K562 (cell line): ENCODE measurements around the gene CGN. TPM values are rescaled to one million over a fixed set of nuclear protein-coding genes. Genes with fewer than 3 reads are reported as not detected.

ENCODE experiments used
- ATAC-seq: fragments of 200-7000 bp; cut with Tn5 transposase; 3 replicates; pipeline ENCODE4 v1.9.1; 2020; ENCODE audit warnings: moderate library complexity
- BruUV-seq: library from RNA; stranded (reverse); fragments of 400-500 nt; replicated peaks from 2 replicates; lab custom pipeline; 2021; lab: Mats Ljungman, UMichigan
- CTCF ChIA-PET: fragments of 300-600 bp; formaldehyde crosslinking; extraction: SDS; loops from one replicate; lab custom pipeline; 2021; ENCODE audit warnings: low intra/inter-chr PET ratio; lab: Yijun Ruan, JAX
- POLR2A ChIA-PET: fragments of 300-600, 350-650 bp; sonication (Branson Sonifier 250); formaldehyde crosslinking; extraction: SDS; loops from one replicate; lab custom pipeline; 2021; ENCODE audit warnings: antibody characterized with exemption, inconsistent platforms; lab: Yijun Ruan, JAX
- DNase-seq, 4 experiments: peaks; one replicate each; pipeline versions ENCODE4 v3.0.0 to v3.0.0-alpha.2; 2011 to 2018; ENCODE audit warnings: low spot score in 3 of 4, mixed read lengths in 3 of 4; ENCODE audit errors: extremely low read depth in 1 of 4
- FAIRE-seq: peaks from 2 replicates; lab custom pipeline; 2011; peaks lifted over from hg19 to GRCh38; lab: Jason Lieb, UNC
- H2AFZ ChIP-seq: 2 replicates; pipeline ENCODE4 v1.6.0; 2011; ENCODE audit warnings: low read depth, low read length, control low read depth, inconsistent platforms
- H3K27ac ChIP-seq: fragments of 200-600 bp; 3 replicates; pipeline ENCODE4 v1.8.0; 2011; ENCODE audit warnings: low read depth, mild to moderate bottlenecking, control low read depth, inconsistent platforms, low read length, moderate library complexity, mixed read lengths; ENCODE audit errors: extremely low read depth
- H3K27me3 ChIP-seq, 2 experiments: fragments of 300-600 bp in 1 of 2; 2 replicates in 1 of 2; 3 replicates in 1 of 2; pipeline versions ENCODE4 v1.6.0 to v1.8.0; 2011; ENCODE audit warnings: inconsistent platforms in 2 of 2, low read length in 2 of 2, mild to moderate bottlenecking in 1 of 2, mixed read lengths in 1 of 2, moderate library complexity in 1 of 2; ENCODE audit not compliant: control insufficient read depth in 2 of 2, insufficient read depth in 2 of 2
- H3K36me3 ChIP-seq: fragments of 300-600 bp; 3 replicates; pipeline ENCODE4 v1.8.0; 2011; ENCODE audit warnings: mild to moderate bottlenecking, low read length, inconsistent platforms; ENCODE audit not compliant: control insufficient read depth, insufficient read depth
- H3K4me1 ChIP-seq, 2 experiments: fragments of 200-600 bp in 1 of 2; replicated peaks in 1 of 2; 2 replicates in 1 of 2; 3 replicates in 1 of 2; pipeline versions ENCODE4 v1.5.1 to v1.8.0; 2011; ENCODE audit warnings: inconsistent platforms in 2 of 2, low read length in 2 of 2, mild to moderate bottlenecking in 1 of 2, mixed read lengths in 1 of 2, moderate library complexity in 1 of 2; ENCODE audit not compliant: control insufficient read depth in 2 of 2, insufficient read depth in 2 of 2
- H3K4me2 ChIP-seq: 2 replicates; pipeline ENCODE4 v1.6.1; 2011; ENCODE audit warnings: low read length, control low read depth, inconsistent platforms, mixed read lengths; ENCODE audit not compliant: insufficient read depth
- H3K4me3 ChIP-seq: fragments of 200-600 bp; sonication (generic), shearing (Covaris generic); 2 replicates; pipeline ENCODE4 v1.5.1; 2016; ENCODE audit warnings: control low read depth, inconsistent platforms
- H3K79me2 ChIP-seq: fragments of 200-600 bp; 3 replicates; pipeline ENCODE4 v1.8.0; 2011; ENCODE audit warnings: low read length, inconsistent platforms; ENCODE audit not compliant: control insufficient read depth, insufficient read depth
- H3K9ac ChIP-seq, 2 experiments: 2 replicates each; pipeline versions ENCODE4 v1.6.0 to v1.6.1; 2011; ENCODE audit warnings: low read depth in 2 of 2, low read length in 2 of 2, control low read depth in 1 of 2, inconsistent platforms in 1 of 2, mild to moderate bottlenecking in 1 of 2, mixed read lengths in 1 of 2; ENCODE audit not compliant: insufficient read depth in 1 of 2
- H3K9me1 ChIP-seq: one replicate; pipeline ENCODE4 v1.6.0; 2011; ENCODE audit warnings: inconsistent platforms, mild to moderate bottlenecking, low read length, moderate library complexity; ENCODE audit not compliant: control insufficient read depth, insufficient read depth
- H3K9me3 ChIP-seq: replicated peaks from 2 replicates; pipeline ENCODE4 v1.5.1; 2011; ENCODE audit warnings: low read depth, low read length, inconsistent platforms; ENCODE audit not compliant: control insufficient read depth, insufficient read depth
- H4K20me1 ChIP-seq: replicated peaks from 2 replicates; pipeline ENCODE4 v1.6.1; 2011; ENCODE audit warnings: low read length, inconsistent platforms, mixed read lengths; ENCODE audit not compliant: control insufficient read depth, insufficient read depth
- BMI1 ChIP-seq: fragments of 150-350 bp; IDR thresholded peaks from 2 replicates; pipeline ENCODE4 v1.6.1; 2014; ENCODE audit warnings: low read length
- C11orf30 ChIP-seq: fragments of 450-650 bp; IDR thresholded peaks from 2 replicates; pipeline ENCODE4 v1.6.1; 2016; ENCODE audit warnings: low read depth, mild to moderate bottlenecking
- CHD1 ChIP-seq: fragments of 200-600 bp; sonication (generic); IDR thresholded peaks from one replicate; pipeline ENCODE4 v1.6.1; 2012; ENCODE audit warnings: mild to moderate bottlenecking, moderate library complexity, low read length, inconsistent platforms
- JUND ChIP-seq, 2 experiments: IDR thresholded peaks; 2 replicates in 1 of 2; 3 replicates in 1 of 2; pipeline ENCODE4 v1.6.1; 2011; ENCODE audit warnings: borderline replicate concordance in 2 of 2, low read depth in 2 of 2, low read length in 2 of 2, improper control_type of control experiment in 1 of 2, missing biosample characterization in 1 of 2, missing genetic modification characterization in 1 of 2, missing genetic modification reagents in 1 of 2
- MAFF ChIP-seq: IDR thresholded peaks from 2 replicates; pipeline ENCODE4 v1.6.1; 2012; ENCODE audit warnings: low read length, improper control_type of control experiment
- NR2F6 ChIP-seq: fragments of 450-650 bp; formaldehyde crosslinking; IDR thresholded peaks from 2 replicates; pipeline ENCODE4 v1.4.0; 2020; ENCODE audit warnings: mild to moderate bottlenecking
- SMARCA5 ChIP-seq: fragments of 450-650 bp; IDR thresholded peaks from 2 replicates; pipeline ENCODE4 v1.6.1; 2016
- ZNF384 ChIP-seq: IDR thresholded peaks from 2 replicates; pipeline ENCODE4 v1.6.1; 2012; ENCODE audit warnings: low read depth, low read length, improper control_type of control experiment
- WGBS: fragments of 100-300 bp; shearing (Covaris generic); methylation state at CpG from one replicate; pipeline ENCODE4 v1.1.6; 2016; ENCODE audit warnings: low coverage, mixed read lengths; ENCODE audit not compliant: insufficient coverage; ENCODE audit errors: missing lambda C conversion rate; 5-methylcytosine and 5-hydroxymethylcytosine counted together
- in situ Hi-C: fragments of 300-500 bp; cut with MboI; formaldehyde crosslinking; loops from 4 replicates; pipeline ENCODE4 v1.15.0; 2018; ENCODE audit warnings: inconsistent platforms, mixed read lengths
- intact Hi-C: fragments of 100-400 bp; cut with micrococcal nuclease; formaldehyde crosslinking; loops from 2 replicates; pipeline ENCODE4 v1.14.2; 2022
- polyA plus RNA-seq, 8 experiments: library from polyadenylated mRNA; depleted of rRNA in 4 of 8; stranded (reverse) in 5 of 8; unstranded in 3 of 8; fragments of >200 nt; fragmentation: Nextera tagmentation in 2 of 8; fragmentation: Illumina TruSeq in 1 of 8; extraction: Ambion mirVana in 2 of 8; extraction: Trizol in 1 of 8; gene quantifications; 2 replicates each; pipeline versions ENCODE4 v1.2.1 to v1.2.3, GENCODE V29; 2011 to 2014; ENCODE audit warnings: inconsistent platforms in 1 of 8, missing spikeins in 1 of 8
- total RNA-seq, 7 experiments: library from RNA; depleted of rRNA in 6 of 7; stranded (reverse); fragments of >200 nt in 6 of 7; fragmentation: Illumina TruSeq in 2 of 7; extraction: Trizol in 2 of 7; gene quantifications; 2 replicates each; pipeline versions ENCODE4 v1.2.1 to v1.2.3, GENCODE V29; 2011 to 2021; ENCODE audit warnings: low replicate concordance in 1 of 7
- TF ChIP-seq, protein P1 (sequence below): sonication (generic); formaldehyde crosslinking; IDR thresholded peaks from 2 replicates; pipeline ENCODE4 v1.8.0; 2023; ENCODE audit warnings: mild to moderate bottlenecking, missing genetic modification reagents
- TF ChIP-seq, protein P2 (sequence below), 2 experiments: fragments of 450-650 bp; IDR thresholded peaks; 2 replicates each; pipeline ENCODE4 v1.6.1; 2016; ENCODE audit warnings: mild to moderate bottlenecking in 2 of 2, borderline replicate concordance in 1 of 2, low read depth in 1 of 2, moderate library complexity in 1 of 2

CGN gene
- total and polyA plus RNA-seq, 9 of the 15 experiments (the other 6 are each of a cell fraction or from before 2014, with no cell fraction given), result 0.03 to 1.4 (median 0.14) TPM; not detected in 2

DNA sequence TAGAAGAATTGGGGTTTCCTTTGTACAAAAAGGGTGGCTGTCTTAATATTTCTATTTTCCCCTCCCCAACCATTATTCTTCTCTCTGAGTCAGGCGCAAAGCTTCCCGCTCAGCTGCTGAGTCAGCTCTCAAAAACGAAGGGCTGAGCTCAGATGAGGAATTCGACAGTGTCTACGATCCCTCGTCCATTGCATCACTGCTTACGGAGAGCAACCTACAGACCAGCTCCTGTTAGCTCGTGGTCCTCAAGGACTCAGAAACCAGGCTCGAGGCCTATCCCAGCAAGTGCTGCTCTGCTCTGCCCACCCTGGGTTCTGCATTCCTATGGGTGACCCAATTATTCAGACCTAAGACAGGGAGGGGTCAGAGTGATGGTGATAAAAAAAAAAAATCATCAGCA, 25.9 kb downstream of the CGN start:
- intact Hi-C loops, result no loop called here
- Histone ChIP-seq H3K27ac (no peak overlapping the region), H4K20me1 (no peaks in the 10 kb centered on the region; the same call in none of the 2 replicates), H2AFZ (no peak overlapping the region), H3K4me2 (no peak overlapping the region; the same call in 1 of the 2 replicates), H3K9ac (no peak overlapping the region), H3K36me3 (no peaks in the 10 kb centered on the region), H3K9me1 (no peaks in the 10 kb centered on the region), H3K4me3 (no peak overlapping the region), H3K27me3 (peaks cover 6 to 9% of the 10 kb centered on the region in 2 experiments; a peak in 4 of 5 replicates), H3K79me2 (no peaks in the 10 kb centered on the region), H3K9me3 (no peaks in the 10 kb centered on the region), H3K4me1 (peaks cover 5 to 17% of the 10 kb centered on the region in 2 experiments; a peak in 4 of 5 replicates)
- ChIA-PET CTCF (no interaction called here), POLR2A (interaction anchor here (0.6 to 1.7 kb wide), 5 partner anchors 10 to 493 kb away, joined by 3 to 5 read pairs (median 3); no protein-coding TSS in a partner anchor)
- FAIRE-seq, result peak; percentile 52
- DNase-seq, result peak in 1 of 4 experiments; percentile 37
- 7% methylated on average over 9 of the region's 9 CpGs for WGBS
- in situ Hi-C loops, result loop anchor here (5.0 kb wide), 1 partner anchor 200 kb away; no protein-coding TSS in a partner anchor
- BruUV-seq, result no TSS peak
- ATAC-seq, result no peak
- peak; percentile 55; the same call in 1 of the 2 replicates for TF ChIP-seq JUND (IDR thresholded peaks at IDR 0.05; ENCODE audit: borderline replicate concordance, low read depth, low read length)
- TF ChIP-seq JUND (tag; IDR thresholded peaks at IDR 0.05; ENCODE audit: borderline replicate concordance, low read depth, low read length), result no peak
- TF ChIP-seq NR2F6 (CRISPR knock-in tag), result no peak
- no peak for TF ChIP-seq CHD1
- peak; percentile 28; the same call in 1 of the 2 replicates for TF ChIP-seq ZNF384
- no peak for TF ChIP-seq SMARCA5
- TF ChIP-seq, protein P1, sequence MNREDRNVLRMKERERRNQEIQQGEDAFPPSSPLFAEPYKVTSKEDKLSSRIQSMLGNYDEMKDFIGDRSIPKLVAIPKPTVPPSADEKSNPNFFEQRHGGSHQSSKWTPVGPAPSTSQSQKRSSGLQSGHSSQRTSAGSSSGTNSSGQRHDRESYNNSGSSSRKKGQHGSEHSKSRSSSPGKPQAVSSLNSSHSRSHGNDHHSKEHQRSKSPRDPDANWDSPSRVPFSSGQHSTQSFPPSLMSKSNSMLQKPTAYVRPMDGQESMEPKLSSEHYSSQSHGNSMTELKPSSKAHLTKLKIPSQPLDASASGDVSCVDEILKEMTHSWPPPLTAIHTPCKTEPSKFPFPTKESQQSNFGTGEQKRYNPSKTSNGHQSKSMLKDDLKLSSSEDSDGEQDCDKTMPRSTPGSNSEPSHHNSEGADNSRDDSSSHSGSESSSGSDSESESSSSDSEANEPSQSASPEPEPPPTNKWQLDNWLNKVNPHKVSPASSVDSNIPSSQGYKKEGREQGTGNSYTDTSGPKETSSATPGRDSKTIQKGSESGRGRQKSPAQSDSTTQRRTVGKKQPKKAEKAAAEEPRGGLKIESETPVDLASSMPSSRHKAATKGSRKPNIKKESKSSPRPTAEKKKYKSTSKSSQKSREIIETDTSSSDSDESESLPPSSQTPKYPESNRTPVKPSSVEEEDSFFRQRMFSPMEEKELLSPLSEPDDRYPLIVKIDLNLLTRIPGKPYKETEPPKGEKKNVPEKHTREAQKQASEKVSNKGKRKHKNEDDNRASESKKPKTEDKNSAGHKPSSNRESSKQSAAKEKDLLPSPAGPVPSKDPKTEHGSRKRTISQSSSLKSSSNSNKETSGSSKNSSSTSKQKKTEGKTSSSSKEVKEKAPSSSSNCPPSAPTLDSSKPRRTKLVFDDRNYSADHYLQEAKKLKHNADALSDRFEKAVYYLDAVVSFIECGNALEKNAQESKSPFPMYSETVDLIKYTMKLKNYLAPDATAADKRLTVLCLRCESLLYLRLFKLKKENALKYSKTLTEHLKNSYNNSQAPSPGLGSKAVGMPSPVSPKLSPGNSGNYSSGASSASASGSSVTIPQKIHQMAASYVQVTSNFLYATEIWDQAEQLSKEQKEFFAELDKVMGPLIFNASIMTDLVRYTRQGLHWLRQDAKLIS, result no peak
- no peak for TF ChIP-seq BMI1
- TF ChIP-seq, protein P2, sequence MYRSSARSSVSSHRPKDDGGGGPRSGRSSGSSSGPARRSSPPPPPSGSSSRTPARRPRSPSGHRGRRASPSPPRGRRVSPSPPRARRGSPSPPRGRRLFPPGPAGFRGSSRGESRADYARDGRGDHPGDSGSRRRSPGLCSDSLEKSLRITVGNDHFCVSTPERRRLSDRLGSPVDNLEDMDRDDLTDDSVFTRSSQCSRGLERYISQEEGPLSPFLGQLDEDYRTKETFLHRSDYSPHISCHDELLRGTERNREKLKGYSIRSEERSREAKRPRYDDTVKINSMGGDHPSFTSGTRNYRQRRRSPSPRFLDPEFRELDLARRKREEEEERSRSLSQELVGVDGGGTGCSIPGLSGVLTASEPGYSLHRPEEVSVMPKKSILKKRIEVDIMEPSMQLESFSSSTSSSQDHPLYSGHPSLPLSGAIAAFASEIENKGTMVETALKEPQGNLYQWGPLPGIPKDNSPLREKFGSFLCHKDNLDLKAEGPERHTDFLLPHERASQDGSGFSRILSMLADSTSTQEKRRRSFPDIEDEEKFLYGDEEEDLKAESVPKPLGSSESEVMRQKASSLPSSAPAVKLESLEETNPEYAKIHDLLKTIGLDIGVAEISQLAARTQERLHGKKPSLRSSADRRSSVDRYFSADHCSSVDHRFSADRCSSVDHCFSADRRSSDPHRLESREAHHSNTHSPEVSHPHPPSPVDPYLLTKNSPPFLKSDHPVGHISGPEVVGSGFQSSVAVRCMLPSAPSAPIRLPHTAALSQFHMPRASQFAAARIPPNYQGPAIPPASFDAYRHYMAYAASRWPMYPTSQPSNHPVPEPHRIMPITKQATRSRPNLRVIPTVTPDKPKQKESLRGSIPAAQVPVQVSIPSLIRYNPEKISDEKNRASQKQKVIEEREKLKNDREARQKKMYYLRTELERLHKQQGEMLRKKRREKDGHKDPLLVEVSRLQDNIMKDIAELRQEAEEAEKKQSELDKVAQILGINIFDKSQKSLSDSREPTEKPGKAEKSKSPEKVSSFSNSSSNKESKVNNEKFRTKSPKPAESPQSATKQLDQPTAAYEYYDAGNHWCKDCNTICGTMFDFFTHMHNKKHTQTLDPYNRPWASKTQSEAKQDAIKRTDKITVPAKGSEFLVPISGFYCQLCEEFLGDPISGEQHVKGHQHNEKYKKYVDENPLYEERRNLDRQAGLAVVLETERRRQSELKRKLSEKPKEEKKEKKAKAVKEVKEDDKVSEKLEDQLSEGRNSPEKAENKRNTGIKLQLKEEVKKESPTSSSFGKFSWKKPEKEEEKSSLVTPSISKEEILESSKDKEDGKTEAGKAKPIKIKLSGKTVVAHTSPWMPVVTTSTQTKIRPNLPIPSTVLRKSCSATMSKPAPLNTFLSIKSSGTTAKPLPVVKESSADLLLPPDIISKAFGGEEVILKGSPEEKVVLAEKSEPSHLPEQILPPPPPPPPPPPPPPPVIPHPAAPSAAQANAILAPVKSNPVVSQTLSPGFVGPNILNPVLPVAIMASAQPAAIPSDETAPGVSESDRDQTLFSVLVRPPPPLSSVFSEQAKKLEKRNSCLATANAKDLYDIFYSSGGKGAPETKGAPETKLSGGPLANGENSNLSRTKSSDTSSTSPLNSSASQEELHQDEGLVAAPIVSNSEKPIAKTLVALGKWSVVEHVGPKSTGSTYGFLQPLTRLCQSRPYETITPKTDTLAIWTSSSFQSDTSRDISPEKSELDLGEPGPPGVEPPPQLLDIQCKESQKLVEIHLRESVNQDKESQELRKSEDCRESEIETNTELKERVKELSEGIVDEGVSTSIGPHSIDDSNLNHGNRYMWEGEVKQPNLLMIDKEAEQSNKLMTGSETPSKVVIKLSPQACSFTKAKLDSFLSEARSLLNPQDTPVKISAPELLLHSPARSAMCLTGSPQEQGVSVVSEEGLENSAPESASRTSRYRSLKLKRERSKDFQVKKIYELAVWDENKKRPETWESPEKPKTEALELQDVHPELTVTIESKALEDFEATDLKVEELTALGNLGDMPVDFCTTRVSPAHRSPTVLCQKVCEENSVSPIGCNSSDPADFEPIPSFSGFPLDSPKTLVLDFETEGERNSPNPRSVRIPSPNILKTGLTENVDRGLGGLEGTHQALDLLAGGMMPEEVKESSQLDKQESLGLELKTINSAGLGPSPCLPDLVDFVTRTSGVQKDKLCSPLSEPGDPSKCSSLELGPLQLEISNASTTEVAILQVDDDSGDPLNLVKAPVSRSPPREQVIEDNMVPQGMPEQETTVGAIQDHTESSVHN (IDR thresholded peaks at IDR 0.05; ENCODE audit: borderline replicate concordance in 1 of 2, low read depth in 1 of 2), result peak in 1 of 2 experiments; percentile 71; a peak in 1 of 4 replicates
- peak; percentile 95 for TF ChIP-seq C11orf30
- peak; percentile 67 for TF ChIP-seq MAFF
